Vagina (tissue), 2 donors: ENCODE data around the gene VRK1.

Source experiments
- POLR2A ChIP-seq, 2 donors: fragments of 450-650 bp; IDR thresholded peaks; one replicate each; pipeline ENCODE4 v1.6.1; 2017; ENCODE audit warnings: antibody characterized with exemption in 2 of 2, mild to moderate bottlenecking in 2 of 2, moderate library complexity in 2 of 2
- POLR2AphosphoS5 ChIP-seq, 2 donors: sonication (generic); formaldehyde crosslinking; IDR thresholded peaks; one replicate each; pipeline ENCODE4 v1.9.0; 2017; ENCODE audit warnings: antibody characterized with exemption in 2 of 2, mild to moderate bottlenecking in 2 of 2, low read depth in 1 of 2; ENCODE audit not compliant: insufficient read depth in 1 of 2
- TF ChIP-seq, protein P1 (sequence below), 3 experiments: fragments of 450-650 bp in 2 of 3; fragments of 200-600 bp in 1 of 3; sonication (generic) in 1 of 3; IDR thresholded peaks; one replicate each; pipeline ENCODE4 v1.5.1; 2017 to 2019; ENCODE audit warnings: antibody characterized with exemption in 3 of 3, mild to moderate bottlenecking in 2 of 3, moderate library complexity in 2 of 3

DNA sequence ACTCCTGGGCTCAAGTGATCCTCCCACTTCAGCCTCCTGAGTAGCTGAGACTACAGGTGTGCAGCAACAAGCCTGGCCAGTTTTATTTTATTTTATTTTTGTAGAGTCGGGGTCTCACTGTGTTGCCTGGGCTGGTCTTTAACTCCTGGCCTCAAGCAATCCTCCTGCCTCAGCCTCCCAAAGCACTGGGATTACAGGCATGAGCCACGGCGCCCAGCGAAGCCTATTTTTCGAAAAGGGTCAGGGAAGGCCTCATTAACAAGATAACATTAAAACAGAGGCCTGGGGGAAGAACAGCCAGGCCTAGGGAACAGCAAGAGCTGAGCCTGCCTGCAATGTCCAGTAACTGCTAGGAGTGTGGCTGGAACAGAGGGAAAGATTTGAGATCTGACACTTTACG lies 36.1 kb upstream of the VRK1 start:
- TF ChIP-seq POLR2A (IDR thresholded peaks at IDR 0.05): no peak
- TF ChIP-seq, protein P1, sequence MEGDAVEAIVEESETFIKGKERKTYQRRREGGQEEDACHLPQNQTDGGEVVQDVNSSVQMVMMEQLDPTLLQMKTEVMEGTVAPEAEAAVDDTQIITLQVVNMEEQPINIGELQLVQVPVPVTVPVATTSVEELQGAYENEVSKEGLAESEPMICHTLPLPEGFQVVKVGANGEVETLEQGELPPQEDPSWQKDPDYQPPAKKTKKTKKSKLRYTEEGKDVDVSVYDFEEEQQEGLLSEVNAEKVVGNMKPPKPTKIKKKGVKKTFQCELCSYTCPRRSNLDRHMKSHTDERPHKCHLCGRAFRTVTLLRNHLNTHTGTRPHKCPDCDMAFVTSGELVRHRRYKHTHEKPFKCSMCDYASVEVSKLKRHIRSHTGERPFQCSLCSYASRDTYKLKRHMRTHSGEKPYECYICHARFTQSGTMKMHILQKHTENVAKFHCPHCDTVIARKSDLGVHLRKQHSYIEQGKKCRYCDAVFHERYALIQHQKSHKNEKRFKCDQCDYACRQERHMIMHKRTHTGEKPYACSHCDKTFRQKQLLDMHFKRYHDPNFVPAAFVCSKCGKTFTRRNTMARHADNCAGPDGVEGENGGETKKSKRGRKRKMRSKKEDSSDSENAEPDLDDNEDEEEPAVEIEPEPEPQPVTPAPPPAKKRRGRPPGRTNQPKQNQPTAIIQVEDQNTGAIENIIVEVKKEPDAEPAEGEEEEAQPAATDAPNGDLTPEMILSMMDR (IDR thresholded peaks at IDR 0.05): no peak
- TF ChIP-seq POLR2AphosphoS5 (IDR thresholded peaks at IDR 0.05; ENCODE audit: insufficient read depth in 1 of 2, low read depth in 1 of 2): no peak
